ENCODE data around the gene CCDC13. TPM values are rescaled to one million over a fixed set of nuclear protein-coding genes. Genes with fewer than 3 reads are reported as not detected.
"Not testable (repeated sequence)": the region's sequence is repeated elsewhere in the genome, so short reads cannot be mapped to it uniquely, and the experiment has no call there.

CCDC13 gene, protein sequence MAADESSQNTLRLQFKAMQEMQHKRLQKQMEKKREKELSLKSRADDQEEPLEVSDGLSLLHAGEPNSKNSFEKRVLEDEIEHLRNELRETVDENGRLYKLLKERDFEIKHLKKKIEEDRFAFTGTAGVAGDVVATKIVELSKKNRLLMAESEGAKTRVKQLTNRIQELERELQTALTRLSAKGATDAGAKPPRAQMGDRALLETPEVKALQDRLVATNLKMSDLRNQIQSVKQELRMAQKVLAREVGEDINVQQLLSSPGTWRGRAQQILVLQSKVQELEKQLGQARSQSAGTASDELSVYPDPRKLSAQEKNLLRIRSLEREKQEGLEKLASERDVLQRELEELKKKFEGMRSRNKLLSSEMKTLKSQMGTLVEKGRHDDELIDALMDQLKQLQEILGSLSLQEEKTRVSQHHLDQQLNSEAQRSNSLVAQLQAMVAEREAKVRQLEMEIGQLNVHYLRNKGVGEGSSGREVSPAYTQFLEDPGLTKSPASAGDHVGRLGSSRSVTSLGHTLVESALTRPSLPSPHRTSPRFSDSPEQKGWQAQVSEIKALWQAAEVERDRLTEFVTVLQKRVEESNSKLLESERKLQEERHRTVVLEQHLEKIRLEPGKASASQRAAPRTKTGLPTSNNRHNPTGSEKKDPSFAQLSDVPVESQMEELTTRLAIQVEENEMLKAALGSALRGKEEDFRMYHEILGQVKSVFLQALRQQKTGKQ
- 0.51 and 0.87 TPM in 2 replicates for total RNA-seq (2012; rRNA removed)

DNA sequence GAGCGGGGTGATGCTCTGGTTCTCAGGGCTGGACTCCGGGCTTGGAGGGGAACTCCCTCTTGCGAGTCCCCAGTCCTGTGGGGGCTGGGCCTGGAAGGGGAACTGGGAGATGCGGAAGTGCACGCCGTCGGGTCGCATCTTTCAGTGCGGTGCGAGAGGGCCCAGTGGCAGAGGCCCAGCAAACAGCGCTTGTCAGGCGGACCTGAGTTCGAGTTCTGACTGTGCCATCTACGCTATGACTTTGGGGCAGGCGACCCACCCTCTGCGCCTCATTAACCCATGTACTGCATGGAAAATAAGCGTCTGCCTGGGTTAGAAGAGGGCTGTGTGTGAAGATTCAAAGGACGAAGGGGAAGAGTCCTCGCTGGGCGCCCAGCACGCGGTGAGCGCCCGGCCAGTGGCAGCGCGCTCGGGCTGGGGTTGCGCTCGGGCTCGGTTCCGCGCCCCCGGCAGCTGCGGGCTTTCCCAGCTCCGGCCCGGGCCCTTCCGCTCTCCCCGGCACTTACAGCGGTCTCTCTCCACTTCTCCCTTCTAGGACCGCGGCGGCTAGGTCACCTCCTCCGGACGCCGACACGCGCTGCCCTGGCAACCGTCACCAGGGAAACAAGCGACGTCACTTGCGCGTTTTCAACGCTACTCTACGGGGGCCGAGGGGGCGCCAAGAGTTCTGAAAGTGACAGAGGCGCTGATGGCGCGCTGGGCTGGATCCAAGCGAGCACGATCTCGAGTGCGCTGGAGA lies at the start of gene CCDC13:
TSS of gene CCDC13 (minus strand) at position 584 of the 739 bp plus-strand sequence. CDS start 14,908 bp downstream, outside the sequence.
- Histone ChIP-seq H3K27me3 (ENCODE audit: control insufficient read depth, insufficient read depth, low read length) (no peaks in the 10 kb centered on the region), H3K4me3 (ENCODE audit: low read length) (peak within 1 kb of the TSS; percentile 69), H3K4me2 (ENCODE audit: low read length) (peak within 1 kb of the TSS; percentile 81), H3K9ac (ENCODE audit: low read depth, low read length) (peak within 1 kb of the TSS; percentile 70), H3K4me1 (ENCODE audit: control insufficient read depth, insufficient read depth, low read length) (peaks cover 14% of the 10 kb centered on the region), H3K9me3 (replicated peaks; ENCODE audit: low read length) (no peaks in the 10 kb centered on the region), H3K36me3 (ENCODE audit: insufficient read depth, low read length) (no peaks in the 10 kb centered on the region)

DNA sequence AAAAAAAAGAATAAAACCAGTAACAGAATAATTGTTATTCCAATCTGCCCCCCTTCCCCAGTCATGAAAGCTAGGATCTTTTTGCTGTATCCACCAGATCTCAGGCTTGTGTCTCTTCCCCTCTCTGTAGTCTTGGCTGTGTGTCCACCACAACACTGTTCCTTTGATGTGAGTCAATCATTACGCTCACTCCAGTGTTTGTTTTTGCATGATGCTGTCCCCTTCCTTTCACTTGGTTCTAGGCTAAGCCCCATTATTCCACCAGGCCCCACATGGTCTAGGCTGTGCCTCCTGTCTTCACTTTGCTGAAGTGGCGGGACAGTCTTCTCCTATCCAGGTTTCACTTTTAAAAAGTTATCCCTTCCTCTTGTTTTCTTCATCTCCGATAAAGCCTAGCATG lies 49.8 kb upstream of the CCDC13 start:
- H3K9me3 ChIP-seq (replicated peaks; ENCODE audit: low read length), result no peaks in the 10 kb centered on the region
- H3K4me3 ChIP-seq (ENCODE audit: low read length), result no peak overlapping the region
- peaks cover 22% of the 10 kb centered on the region for H3K27me3 ChIP-seq (ENCODE audit: control insufficient read depth, insufficient read depth, low read length)
- no peaks in the 10 kb centered on the region for H3K36me3 ChIP-seq (ENCODE audit: insufficient read depth, low read length)
- H3K9ac ChIP-seq (ENCODE audit: low read depth, low read length), result no peak overlapping the region
- peaks cover 12% of the 10 kb centered on the region for H3K4me1 ChIP-seq (ENCODE audit: control insufficient read depth, insufficient read depth, low read length)
- no peak overlapping the region for H3K4me2 ChIP-seq (ENCODE audit: low read length)

DNA sequence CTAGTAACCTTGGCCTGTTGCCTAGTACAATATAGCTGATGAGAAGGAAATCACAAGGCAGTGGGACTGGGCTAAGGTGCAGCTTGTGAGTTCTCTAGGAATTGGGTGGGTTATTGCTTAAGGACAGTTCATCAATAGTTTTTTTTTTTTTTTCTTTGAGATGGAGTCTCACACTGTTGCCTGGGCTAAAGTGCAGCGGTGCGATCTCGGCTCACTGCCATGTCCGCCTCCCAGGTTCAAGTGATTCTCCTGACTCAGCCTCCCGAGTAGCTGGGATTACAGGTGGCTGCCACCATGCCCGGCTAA lies 47.6 kb upstream of the CCDC13 start:
- H3K27me3 ChIP-seq (ENCODE audit: control insufficient read depth, insufficient read depth, low read length), result peaks cover 21% of the 10 kb centered on the region
- no peaks in the 10 kb centered on the region for H3K9me3 ChIP-seq (replicated peaks; ENCODE audit: low read length)
- no peaks in the 10 kb centered on the region for H3K36me3 ChIP-seq (ENCODE audit: insufficient read depth, low read length)
- no peak overlapping the region for H3K4me3 ChIP-seq (ENCODE audit: low read length)
- H3K4me2 ChIP-seq (ENCODE audit: low read length), result no peak overlapping the region
- peaks cover 12% of the 10 kb centered on the region for H3K4me1 ChIP-seq (ENCODE audit: control insufficient read depth, insufficient read depth, low read length)
- H3K9ac ChIP-seq (ENCODE audit: low read depth, low read length), result no peak overlapping the region

DNA sequence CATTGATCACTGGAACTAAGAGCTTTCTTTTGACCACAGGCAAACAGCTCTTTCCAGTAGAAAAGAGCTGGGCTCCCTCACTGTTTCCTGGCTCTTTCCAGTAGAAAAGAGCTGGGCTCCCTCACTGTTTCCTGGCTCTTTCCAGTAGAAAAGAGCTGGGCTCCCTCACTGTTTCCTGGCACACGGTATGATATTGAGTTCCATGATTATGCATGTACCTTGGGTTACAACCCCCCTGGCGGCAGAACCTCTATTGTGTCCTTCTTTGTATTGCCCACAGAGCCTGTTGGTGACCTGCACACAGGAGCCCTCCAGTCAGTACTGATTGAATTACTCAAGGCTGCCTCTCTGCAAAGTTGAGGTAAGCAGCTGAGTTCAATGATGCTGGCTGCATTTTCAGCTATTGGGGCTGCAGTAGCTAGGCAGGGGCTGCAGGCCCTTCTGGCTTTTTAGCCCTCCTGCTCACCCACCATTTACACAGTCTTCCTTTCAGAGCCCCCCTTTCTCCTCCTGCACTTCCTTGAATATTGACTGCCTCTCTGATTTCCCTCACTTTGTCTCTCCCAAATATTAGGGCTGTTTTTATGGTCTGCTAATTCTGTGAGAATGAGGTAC lies 46.4 kb upstream of the CCDC13 start:
- H3K4me2 ChIP-seq (ENCODE audit: low read length), result no peak overlapping the region
- H3K27me3 ChIP-seq (ENCODE audit: control insufficient read depth, insufficient read depth, low read length), result peaks cover 33% of the 10 kb centered on the region
- no peak overlapping the region for H3K9ac ChIP-seq (ENCODE audit: low read depth, low read length)
- H3K36me3 ChIP-seq (ENCODE audit: insufficient read depth, low read length), result no peaks in the 10 kb centered on the region
- no peaks in the 10 kb centered on the region for H3K9me3 ChIP-seq (replicated peaks; ENCODE audit: low read length)
- peaks cover 12% of the 10 kb centered on the region for H3K4me1 ChIP-seq (ENCODE audit: control insufficient read depth, insufficient read depth, low read length)
- H3K4me3 ChIP-seq (ENCODE audit: low read length), result no peak overlapping the region

DNA sequence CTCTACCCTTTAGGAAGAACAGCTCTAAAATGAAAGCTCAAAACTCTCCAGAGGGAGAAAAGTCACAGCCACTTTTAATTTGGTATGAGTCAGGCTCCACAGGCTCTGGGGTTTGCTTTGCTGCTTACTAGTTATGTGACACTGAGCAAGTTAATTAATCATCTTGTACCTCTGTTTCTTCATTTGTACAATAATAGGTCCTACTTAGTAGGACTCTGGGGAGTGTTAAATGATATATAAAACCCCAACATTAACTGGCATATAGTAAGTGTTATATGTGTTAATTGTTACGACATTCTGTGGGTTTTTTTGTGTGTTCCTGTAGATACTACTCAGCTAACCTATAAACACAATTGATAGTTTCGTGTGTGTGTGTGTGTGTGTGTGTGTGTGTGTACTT lies 42.8 kb upstream of the CCDC13 start:
- Histone ChIP-seq H3K36me3 (ENCODE audit: insufficient read depth, low read length) (no peaks in the 10 kb centered on the region), H3K9me3 (replicated peaks; ENCODE audit: low read length) (no peaks in the 10 kb centered on the region), H3K27me3 (ENCODE audit: control insufficient read depth, insufficient read depth, low read length) (peaks cover 39% of the 10 kb centered on the region), H3K4me2 (ENCODE audit: low read length) (no peak overlapping the region), H3K4me3 (ENCODE audit: low read length) (no peak overlapping the region), H3K9ac (ENCODE audit: low read depth, low read length) (no peak overlapping the region), H3K4me1 (ENCODE audit: control insufficient read depth, insufficient read depth, low read length) (peaks cover 7% of the 10 kb centered on the region)

DNA sequence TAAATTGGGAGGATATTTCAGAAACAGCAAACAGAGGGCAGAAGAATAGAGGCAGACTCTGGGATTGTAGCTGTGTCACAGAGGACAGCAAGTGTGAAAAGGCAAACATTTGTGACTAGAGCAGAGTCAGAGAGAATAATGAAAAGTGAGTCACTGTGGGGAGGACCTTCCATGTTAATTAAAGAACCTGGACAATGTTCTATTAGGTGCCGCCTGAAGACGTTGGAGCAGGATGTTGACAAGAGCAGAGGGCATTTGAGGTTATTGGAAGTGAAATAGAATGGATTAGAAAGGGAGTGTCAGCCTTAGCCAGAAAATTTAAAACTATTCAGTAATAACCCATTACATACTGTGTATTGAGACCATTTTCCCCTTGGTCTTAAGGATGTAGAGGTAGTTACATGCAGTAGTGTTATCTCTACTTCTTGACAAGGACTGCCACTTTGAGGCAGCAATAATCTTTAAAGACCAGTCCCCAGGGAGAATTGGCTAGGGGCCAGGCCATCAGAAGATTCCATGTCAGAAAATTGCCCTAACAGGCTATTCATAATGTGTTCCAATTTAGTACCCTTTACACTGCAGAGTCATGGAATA lies 42.0 kb upstream of the CCDC13 start:
- H3K9me3 ChIP-seq (replicated peaks; ENCODE audit: low read length), result no peaks in the 10 kb centered on the region

DNA sequence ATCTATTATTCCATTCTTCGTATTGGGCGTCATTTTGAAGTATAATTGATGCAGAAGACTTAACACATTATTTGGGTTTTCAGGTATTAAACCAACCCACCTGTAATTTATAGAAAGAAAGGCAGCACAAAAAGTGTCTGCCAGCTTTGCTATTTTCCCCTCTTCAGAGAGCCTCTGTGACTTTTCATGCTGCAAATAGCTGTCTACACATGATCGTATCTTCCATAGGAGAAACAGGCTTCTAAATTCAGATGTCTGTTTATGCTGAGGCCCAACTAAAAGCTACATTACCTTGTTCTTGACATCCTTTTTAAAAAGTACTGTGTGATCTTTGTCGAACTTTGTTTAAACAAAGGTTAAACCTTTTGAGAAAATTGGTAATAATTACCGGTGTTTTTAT lies 41.2 kb upstream of the CCDC13 start:
- no peak overlapping the region for H3K4me3 ChIP-seq (ENCODE audit: low read length)
- peaks cover 41% of the 10 kb centered on the region for H3K27me3 ChIP-seq (ENCODE audit: control insufficient read depth, insufficient read depth, low read length)
- H3K4me2 ChIP-seq (ENCODE audit: low read length), result no peak overlapping the region
- no peaks in the 10 kb centered on the region for H3K36me3 ChIP-seq (ENCODE audit: insufficient read depth, low read length)
- no peak overlapping the region for H3K9ac ChIP-seq (ENCODE audit: low read depth, low read length)
- no peaks in the 10 kb centered on the region for H3K9me3 ChIP-seq (replicated peaks; ENCODE audit: low read length)
- no peaks in the 10 kb centered on the region for H3K4me1 ChIP-seq (ENCODE audit: control insufficient read depth, insufficient read depth, low read length)

More for the DNA sequence above, 42.0 kb upstream of the CCDC13 start:
- H3K4me3 ChIP-seq (ENCODE audit: low read length), result no peak overlapping the region
- no peak overlapping the region for H3K9ac ChIP-seq (ENCODE audit: low read depth, low read length)
- peaks cover 5% of the 10 kb centered on the region for H3K4me1 ChIP-seq (ENCODE audit: control insufficient read depth, insufficient read depth, low read length)
- no peaks in the 10 kb centered on the region for H3K36me3 ChIP-seq (ENCODE audit: insufficient read depth, low read length)
- no peak overlapping the region for H3K4me2 ChIP-seq (ENCODE audit: low read length)
- peaks cover 39% of the 10 kb centered on the region for H3K27me3 ChIP-seq (ENCODE audit: control insufficient read depth, insufficient read depth, low read length)

DNA sequence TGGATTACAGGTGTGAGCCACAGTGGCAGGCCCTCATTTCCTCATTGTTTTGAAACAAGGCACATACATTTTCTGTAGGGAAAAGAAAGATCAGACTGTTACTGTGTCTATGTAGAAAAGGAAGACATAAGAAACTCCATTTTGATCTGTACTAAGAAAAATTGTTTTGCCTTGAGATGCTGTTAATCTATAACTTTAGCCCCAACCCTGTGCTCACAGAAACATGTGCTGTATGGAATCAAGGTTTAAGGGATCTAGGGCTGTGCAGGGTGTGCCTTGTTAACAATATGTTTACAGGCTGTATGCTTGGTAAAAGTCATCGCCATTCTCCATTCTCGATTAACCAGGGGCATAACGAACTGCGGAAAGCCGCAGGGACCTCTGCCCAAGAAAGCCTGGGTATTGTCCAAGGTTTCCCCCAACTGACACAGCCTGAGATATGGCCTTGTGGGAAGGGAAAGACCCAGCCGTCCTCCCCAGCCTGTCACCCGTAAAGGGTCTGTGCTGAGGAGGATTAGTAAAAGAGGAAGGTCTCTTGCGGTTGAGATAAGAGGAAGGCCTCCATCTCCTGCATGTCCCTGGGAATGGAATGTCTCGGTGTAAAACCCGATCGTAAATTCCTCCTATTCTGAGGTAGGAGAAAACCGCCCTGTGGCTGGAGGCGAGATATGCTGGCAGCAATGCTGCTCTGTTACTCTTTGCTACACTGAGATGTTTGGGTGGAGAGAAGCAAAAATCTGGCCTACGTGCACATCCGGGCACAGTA lies 38.2 kb upstream of the CCDC13 start:
- not testable (repeated sequence) for H3K9me3 ChIP-seq (replicated peaks; ENCODE audit: low read length); H3K36me3 ChIP-seq (ENCODE audit: insufficient read depth, low read length); H3K4me3 ChIP-seq (ENCODE audit: low read length); H3K4me2 ChIP-seq (ENCODE audit: low read length); H3K4me1 ChIP-seq (ENCODE audit: control insufficient read depth, insufficient read depth, low read length); H3K9ac ChIP-seq (ENCODE audit: low read depth, low read length)
- peaks cover 32% of the 10 kb centered on the region for H3K27me3 ChIP-seq (ENCODE audit: control insufficient read depth, insufficient read depth, low read length)

DNA sequence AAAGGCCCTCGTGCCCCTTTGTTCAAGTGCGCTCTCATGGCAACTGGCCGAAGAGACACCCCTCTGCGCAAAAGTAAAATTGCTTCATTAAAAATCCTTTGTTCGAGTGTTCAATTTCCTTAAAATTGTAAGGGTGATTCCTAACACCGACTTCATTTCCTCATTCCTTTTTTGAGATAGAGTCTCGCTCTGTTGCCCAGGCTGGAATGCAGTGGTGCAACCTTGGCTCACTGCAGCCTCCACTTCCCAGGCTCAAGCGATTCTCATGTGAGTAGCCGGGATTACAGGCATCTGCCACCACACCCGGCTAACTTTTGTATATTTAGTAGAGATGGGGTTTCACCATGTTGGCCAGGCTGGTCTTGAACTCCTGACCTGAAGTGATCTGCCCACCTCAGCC lies 37.7 kb upstream of the CCDC13 start:
- H3K4me3 ChIP-seq (ENCODE audit: low read length); H3K9ac ChIP-seq (ENCODE audit: low read depth, low read length); H3K36me3 ChIP-seq (ENCODE audit: insufficient read depth, low read length); H3K4me2 ChIP-seq (ENCODE audit: low read length); H3K4me1 ChIP-seq (ENCODE audit: control insufficient read depth, insufficient read depth, low read length); H3K9me3 ChIP-seq (replicated peaks; ENCODE audit: low read length): not testable (repeated sequence)
- H3K27me3 ChIP-seq (ENCODE audit: control insufficient read depth, insufficient read depth, low read length), result peaks cover 30% of the 10 kb centered on the region

DNA sequence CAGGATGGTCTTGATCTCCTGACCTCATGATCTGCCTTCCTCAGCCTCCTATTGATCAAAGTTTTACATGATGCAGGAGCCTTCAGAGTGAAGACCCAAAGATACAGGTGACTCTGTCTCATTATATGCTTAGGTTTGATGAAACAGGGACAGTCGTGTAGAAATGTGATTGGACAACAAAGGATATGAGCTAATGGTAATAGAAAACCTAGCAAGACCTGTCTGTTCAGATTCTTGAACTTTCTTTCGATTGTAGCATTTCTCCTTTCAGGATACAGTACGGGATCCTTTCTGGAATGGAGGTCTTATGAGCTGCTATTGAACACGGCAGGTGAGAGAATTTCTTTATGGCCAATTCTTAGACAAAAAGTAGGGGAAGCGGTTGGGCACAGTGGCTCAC lies 36.1 kb upstream of the CCDC13 start, which contains the start of gene ACKR2:
TSS of gene ACKR2 (plus strand) at position 244 of the 400 bp plus-strand sequence. CDS start 55,058 bp downstream, outside the sequence.
- H3K36me3 ChIP-seq (ENCODE audit: insufficient read depth, low read length), result no peaks in the 10 kb centered on the region
- H3K4me2 ChIP-seq (ENCODE audit: low read length), result no peak within 1 kb of the TSS
- H3K4me3 ChIP-seq (ENCODE audit: low read length), result no peak within 1 kb of the TSS
- peaks cover 15% of the 10 kb centered on the region for H3K27me3 ChIP-seq (ENCODE audit: control insufficient read depth, insufficient read depth, low read length)
- no peaks in the 10 kb centered on the region for H3K9me3 ChIP-seq (replicated peaks; ENCODE audit: low read length)
- no peak within 1 kb of the TSS for H3K9ac ChIP-seq (ENCODE audit: low read depth, low read length)
- no peaks in the 10 kb centered on the region for H3K4me1 ChIP-seq (ENCODE audit: control insufficient read depth, insufficient read depth, low read length)

All from skeletal muscle satellite cell (primary cell).